Neuron (in vitro differentiated cells): ENCODE data around the gene ASS1.
"Not testable (repeated sequence)": the region's sequence is repeated elsewhere in the genome, so short reads cannot be mapped to it uniquely, and the experiment has no call there.

Experiments used
- H2AFZ ChIP-seq: one replicate; pipeline ENCODE4 v1.6.1; 2013; ENCODE audit warnings: low read depth, mild to moderate bottlenecking, inconsistent platforms, low read length, moderate library complexity
- H3K27me3 ChIP-seq: one replicate; pipeline ENCODE4 v1.6.1; 2013; ENCODE audit warnings: low read length; ENCODE audit not compliant: insufficient read depth
- H3K36me3 ChIP-seq: one replicate; pipeline ENCODE4 v1.6.1; 2013; ENCODE audit warnings: low read length; ENCODE audit not compliant: insufficient read depth
- H3K4me1 ChIP-seq: one replicate; pipeline ENCODE4 v1.6.1; 2013; ENCODE audit warnings: low read length; ENCODE audit not compliant: insufficient read depth
- H3K4me3 ChIP-seq: 2 replicates; pipeline ENCODE4 v1.5.1; 2013; ENCODE audit warnings: mild to moderate bottlenecking, low read length, moderate library complexity
- H3K9me3 ChIP-seq: one replicate; pipeline ENCODE4 v1.6.1; 2013; ENCODE audit warnings: low read length

ASS1 gene

DNA sequence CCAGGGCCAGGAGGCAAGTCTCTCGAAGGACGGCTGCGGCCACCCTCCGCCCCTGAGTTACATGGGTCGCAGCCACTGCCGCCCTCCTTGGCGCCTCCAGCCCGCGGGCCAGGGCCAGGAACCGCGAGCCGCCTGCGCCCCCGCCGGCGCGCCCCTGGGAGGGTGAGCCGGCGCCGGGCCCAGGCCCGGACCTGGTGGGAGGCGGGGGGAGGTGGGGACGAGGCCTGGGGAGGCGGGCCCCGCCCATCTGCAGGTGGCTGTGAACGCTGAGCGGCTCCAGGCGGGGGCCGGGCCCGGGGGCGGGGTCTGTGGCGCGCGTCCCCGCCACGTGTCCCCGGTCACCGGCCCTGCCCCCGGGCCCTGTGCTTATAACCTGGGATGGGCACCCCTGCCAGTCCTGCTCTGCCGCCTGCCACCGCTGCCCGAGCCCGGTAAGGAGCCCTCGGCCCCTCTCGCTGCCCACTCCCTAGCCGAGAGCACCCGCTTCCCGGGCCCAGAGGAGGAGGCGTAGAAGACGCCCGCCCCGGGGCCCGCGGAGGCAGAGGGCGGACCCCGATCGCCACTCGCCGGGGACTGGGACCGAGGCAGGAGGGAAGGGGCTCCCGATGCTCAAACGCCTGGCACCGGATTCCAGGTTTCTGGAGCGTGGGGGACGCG lies at the start of gene ASS1:
Gene ASS1 (plus strand): TSS at position 397 of the 657 bp plus-strand sequence. CDS start 7,268 bp downstream, outside the sequence.
- Histone ChIP-seq H3K4me3 (peak within 1 kb of the TSS; percentile 29), H3K4me1 (peaks cover 16% of the 10 kb centered on the region), H3K36me3 (no peaks in the 10 kb centered on the region), H3K9me3 (peaks cover 3% of the 10 kb centered on the region), H2AFZ (peak within 1 kb of the TSS; percentile 57), H3K27me3 (peaks cover 35% of the 10 kb centered on the region)

DNA sequence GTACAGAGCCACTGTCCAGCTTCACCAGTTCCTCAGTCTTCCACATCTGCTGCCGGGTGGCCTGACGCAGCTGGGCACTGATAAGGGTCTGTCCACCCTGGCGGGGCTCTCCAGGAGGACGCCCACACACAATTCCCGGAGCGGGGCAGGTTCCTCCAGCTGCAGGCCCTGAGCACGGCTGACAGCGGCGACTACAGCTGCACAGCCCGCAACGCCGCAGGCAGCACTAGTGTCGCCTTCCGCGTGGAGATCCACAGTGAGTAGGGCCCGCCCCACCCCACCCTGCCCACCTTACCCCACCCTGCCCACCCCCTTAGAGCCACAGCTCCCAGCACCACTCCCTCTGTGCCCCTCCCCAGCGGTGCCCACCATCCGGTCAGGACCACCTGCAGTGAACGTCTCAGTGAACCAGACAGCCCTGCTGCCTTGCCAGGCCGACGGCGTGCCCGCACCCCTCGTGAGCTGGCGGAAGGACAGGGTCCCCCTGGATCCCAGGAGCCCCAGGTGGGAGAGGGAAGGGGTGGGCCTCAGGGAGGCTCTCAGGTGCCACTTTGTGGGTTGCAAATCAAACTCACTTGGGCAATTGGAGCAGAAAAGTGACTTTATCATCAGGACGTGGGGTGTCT lies 48.8 kb upstream of the ASS1 start:
- no peak overlapping the region for H2AFZ ChIP-seq
- no peak overlapping the region for H3K4me3 ChIP-seq
- no peaks in the 10 kb centered on the region for H3K9me3 ChIP-seq
- H3K36me3 ChIP-seq: no peaks in the 10 kb centered on the region
- H3K27me3 ChIP-seq: no peaks in the 10 kb centered on the region
- no peaks in the 10 kb centered on the region for H3K4me1 ChIP-seq

DNA sequence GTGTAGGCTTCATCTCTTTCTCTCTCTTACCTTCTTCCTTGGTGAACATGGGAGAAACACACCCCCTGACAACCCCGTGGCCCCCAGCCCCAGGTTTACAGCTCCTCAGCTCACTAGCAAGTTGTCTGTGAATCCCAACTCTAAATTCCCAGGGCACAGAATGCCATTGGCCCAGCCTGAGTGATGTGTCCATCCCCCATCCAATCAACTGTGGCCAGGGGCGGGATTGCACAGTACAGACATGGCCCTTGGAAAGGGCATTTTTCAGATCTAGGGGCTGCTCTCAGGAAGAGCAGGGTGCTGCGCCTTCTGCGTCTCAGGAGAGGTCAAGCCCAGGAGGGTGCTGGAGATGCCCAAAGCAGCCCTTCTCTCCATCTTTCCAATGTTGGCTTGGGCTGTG lies 48.2 kb upstream of the ASS1 start:
- H3K4me3 ChIP-seq: no peak overlapping the region
- no peaks in the 10 kb centered on the region for H3K4me1 ChIP-seq
- H3K36me3 ChIP-seq: no peaks in the 10 kb centered on the region
- H2AFZ ChIP-seq: no peak overlapping the region
- H3K27me3 ChIP-seq: no peaks in the 10 kb centered on the region
- H3K9me3 ChIP-seq: no peaks in the 10 kb centered on the region

DNA sequence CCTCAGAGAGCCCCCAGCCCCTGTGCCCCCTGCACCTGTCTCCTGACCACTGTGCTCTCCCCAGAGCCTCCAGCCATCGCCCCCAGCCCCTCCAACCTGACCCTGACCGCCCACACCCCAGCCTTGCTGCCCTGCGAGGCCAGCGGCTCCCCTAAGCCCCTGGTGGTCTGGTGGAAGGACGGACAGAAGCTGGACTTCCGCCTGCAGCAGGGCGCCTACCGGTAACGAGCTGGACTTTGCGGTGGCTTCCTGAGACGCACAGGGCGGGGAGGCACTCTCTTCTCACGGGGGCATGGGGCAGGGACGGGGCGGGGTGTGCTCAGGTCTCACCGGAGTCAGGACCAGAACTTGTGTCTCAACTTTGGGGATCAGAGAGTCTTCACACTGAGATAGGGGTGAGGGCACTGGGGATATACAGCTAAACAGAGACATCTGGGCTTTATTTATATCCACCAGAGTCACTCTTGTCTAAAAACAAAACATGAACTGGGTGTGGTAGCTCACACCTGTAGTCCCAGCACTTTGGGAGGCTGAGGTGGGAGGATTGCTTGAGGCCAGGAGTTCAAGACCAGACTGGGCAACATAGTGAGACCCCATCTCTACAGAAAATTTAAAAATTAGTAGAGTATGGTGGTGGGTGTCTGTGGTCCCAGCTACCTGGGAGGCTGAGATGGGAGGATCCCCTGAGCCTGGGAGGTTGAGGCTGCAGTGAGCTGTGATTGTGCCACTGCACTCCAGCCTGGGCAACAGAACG lies 46.1 kb upstream of the ASS1 start:
- no peak overlapping the region for H3K4me3 ChIP-seq
- H3K27me3 ChIP-seq: no peaks in the 10 kb centered on the region
- H2AFZ ChIP-seq: no peak overlapping the region
- no peaks in the 10 kb centered on the region for H3K9me3 ChIP-seq
- no peaks in the 10 kb centered on the region for H3K36me3 ChIP-seq
- H3K4me1 ChIP-seq: no peaks in the 10 kb centered on the region

DNA sequence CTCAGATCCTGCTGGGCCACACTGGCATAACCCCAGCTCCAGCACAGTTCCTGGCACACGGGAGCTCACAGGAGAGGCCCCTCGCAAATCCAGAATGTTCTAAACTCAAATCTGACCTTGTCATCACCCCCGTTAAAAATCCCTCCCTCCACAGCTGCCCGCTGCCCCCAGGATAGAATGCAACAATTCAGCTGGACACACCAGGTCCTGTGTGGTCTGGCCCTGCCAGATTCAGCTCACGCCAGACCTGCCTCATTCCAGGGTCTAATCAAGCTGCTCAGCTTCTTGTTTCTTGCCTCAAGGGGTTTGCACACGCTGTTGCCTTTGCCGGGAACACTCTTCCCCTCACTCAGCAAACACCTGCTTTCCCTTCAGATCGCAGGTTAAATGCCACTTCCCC lies 45.0 kb upstream of the ASS1 start:
- Histone ChIP-seq H2AFZ (no peak overlapping the region), H3K4me1 (no peaks in the 10 kb centered on the region), H3K4me3 (no peak overlapping the region), H3K27me3 (no peaks in the 10 kb centered on the region), H3K9me3 (no peaks in the 10 kb centered on the region), H3K36me3 (no peaks in the 10 kb centered on the region)

DNA sequence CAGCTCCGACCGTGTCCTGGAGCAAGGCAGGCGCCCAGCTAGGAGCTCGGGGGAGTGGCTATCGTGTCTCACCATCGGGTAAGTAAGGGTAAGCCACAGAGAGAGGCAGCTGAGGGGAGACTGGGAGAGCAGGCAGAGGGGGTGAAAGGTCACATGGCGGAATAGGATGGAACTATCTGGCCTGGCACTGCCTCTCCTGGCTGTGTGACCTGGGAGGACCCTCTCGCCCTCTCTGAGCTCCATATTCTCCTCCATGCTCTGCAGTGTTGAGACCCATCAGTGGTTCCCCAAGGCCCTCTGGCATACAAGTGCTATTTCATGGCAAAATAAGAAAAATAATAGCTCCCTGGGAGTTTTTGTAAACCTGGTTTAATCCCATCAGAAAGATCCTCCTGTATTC lies 43.9 kb upstream of the ASS1 start:
- Histone ChIP-seq H2AFZ (no peak overlapping the region), H3K27me3 (no peaks in the 10 kb centered on the region), H3K4me3 (no peak overlapping the region), H3K4me1 (no peaks in the 10 kb centered on the region), H3K9me3 (no peaks in the 10 kb centered on the region), H3K36me3 (no peaks in the 10 kb centered on the region)

DNA sequence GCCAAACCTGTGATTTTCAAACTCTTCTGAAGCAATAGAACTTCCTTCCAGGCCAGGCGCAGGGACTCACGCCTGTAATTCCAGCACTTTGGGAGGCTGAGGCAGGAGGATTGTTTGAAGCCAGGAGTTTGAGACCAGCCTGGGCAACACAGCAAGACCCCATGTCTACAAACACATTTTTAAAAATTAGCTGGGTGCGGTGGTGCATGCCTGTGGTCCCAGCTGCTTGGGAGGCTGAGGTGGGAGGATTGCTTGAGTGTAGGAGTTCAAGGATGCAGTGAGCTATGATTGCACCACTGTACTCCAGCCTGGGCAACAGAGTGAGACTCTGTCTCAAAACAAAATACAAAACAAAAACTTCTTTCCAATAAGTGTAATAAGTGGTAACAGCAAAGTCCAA lies 43.0 kb upstream of the ASS1 start:
- H3K4me1 ChIP-seq, H2AFZ ChIP-seq, H3K27me3 ChIP-seq, H3K36me3 ChIP-seq, H3K9me3 ChIP-seq, H3K4me3 ChIP-seq: not testable (repeated sequence)

DNA sequence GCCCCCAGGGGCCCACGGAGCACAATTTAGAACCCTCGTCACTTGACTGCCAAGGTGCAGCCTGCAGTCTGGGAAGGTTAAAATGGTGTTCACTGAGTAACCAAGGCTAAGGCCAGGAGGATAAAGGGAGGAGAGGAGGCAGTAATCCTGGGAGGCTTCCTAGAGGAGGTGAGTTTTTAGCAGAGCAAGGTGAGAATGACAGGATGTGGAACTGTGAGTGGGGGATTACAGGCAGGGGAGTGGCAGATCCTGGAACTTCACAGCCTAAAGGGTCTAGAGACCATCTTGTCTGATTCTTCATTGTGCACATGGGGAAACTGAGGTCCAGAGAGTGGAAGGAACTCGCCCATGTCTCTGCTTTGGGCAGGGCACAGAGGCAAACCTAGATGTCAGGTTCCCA lies 42.5 kb upstream of the ASS1 start:
- Histone ChIP-seq H3K36me3 (no peaks in the 10 kb centered on the region), H3K4me3 (no peak overlapping the region), H3K27me3 (no peaks in the 10 kb centered on the region), H3K4me1 (no peaks in the 10 kb centered on the region), H3K9me3 (no peaks in the 10 kb centered on the region), H2AFZ (no peak overlapping the region)

DNA sequence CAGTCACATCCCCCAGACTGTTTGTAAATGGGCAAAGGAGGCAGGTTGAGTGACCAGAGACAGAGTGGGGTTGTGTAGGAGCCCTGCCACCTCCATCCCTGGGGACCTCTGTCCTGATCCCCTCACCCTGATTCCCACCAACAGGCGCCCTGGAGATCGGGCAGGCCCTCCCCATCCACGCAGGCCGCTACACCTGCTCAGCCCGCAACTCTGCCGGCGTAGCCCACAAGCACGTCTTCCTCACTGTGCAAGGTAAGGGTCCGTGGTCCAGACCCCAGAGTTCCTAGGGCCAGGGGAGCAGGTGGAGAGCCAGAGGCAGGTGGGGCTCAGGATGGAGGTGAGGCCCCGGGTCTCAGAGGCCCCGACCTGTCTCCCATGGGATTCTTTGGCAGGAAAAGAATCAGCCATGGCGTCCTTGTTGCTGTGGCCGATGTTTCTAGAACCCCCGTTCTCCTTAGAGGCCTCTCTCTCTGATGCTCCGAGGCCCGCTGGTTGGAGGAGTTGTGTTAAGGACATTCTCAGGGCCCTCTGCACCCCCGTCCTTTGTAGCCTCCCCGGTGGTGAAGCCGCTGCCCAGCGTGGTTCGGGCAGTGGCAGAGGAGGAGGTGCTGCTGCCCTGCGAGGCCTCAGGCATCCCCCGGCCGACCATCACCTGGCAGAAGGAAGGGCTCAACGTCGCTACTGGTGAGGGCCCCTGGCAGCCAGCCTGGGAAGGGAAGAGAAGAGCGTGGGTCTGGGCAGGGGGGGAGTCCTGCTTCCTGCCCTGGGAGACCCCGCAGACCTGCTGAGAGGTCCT lies 41.9 kb upstream of the ASS1 start:
- Histone ChIP-seq H3K9me3 (no peaks in the 10 kb centered on the region), H3K36me3 (no peaks in the 10 kb centered on the region), H3K4me1 (no peaks in the 10 kb centered on the region), H3K4me3 (no peak overlapping the region), H3K27me3 (no peaks in the 10 kb centered on the region), H2AFZ (no peak overlapping the region)

DNA sequence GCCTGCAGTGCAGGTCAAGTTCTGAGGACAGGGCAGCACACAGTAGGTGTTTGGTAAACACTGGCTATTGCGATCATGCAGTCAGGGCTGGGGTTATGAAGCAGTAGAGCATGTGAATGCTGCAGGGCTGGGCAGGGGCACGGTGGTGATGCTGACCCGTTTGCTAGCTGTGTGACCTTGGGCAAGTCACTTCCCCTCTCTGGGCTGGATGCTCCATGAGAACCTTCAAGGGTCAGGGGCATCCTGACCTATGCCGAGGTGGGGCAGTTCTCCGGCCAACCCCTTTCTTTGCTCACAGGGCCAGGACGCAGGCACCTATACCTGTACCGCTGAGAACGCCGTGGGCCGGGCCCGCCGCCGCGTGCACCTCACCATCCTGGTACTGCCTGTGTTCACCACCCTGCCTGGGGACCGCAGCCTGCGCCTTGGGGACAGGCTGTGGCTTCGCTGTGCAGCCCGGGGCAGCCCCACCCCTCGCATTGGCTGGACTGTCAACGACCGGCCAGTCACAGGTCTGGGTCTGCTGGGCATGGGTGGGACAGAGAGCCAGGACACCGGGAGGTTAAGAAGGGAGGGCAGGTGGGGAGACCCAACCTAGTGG lies 39.0 kb upstream of the ASS1 start:
- no peak overlapping the region for H2AFZ ChIP-seq
- H3K4me3 ChIP-seq: no peak overlapping the region
- H3K27me3 ChIP-seq: no peaks in the 10 kb centered on the region
- no peaks in the 10 kb centered on the region for H3K9me3 ChIP-seq
- H3K36me3 ChIP-seq: no peaks in the 10 kb centered on the region
- H3K4me1 ChIP-seq: no peaks in the 10 kb centered on the region

DNA sequence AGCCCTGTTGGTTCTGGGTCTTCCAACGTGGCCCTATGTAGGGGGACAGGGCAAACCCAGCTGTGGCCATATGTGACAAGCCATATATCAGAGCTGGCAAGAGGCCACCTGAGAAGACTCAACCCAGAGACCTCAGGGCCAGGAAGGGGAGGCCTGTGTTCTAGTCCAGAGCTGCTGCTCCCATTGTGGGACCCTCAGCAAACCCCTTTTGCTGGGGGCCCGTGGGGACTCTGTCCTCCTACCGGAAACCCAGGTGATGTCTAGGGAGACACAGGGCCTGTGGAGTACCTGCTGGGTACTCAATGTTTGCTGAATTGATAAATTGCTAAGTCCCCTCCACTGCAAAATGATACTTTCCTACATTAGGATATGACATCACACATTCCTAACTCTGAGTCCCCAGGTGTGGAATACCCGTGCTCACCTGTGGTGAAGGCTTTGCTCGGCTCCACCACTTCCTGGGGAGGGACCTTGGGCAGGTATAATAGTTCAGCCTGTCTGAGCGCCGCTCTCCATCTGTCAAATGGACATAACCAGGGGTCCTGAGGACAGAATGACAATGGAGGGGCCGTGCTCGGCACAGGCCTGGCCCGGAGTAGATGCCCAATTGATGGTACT lies 38.4 kb upstream of the ASS1 start:
- H3K27me3 ChIP-seq: no peaks in the 10 kb centered on the region
- H2AFZ ChIP-seq: no peak overlapping the region
- no peaks in the 10 kb centered on the region for H3K36me3 ChIP-seq
- H3K9me3 ChIP-seq: no peaks in the 10 kb centered on the region
- no peak overlapping the region for H3K4me3 ChIP-seq
- H3K4me1 ChIP-seq: no peaks in the 10 kb centered on the region

DNA sequence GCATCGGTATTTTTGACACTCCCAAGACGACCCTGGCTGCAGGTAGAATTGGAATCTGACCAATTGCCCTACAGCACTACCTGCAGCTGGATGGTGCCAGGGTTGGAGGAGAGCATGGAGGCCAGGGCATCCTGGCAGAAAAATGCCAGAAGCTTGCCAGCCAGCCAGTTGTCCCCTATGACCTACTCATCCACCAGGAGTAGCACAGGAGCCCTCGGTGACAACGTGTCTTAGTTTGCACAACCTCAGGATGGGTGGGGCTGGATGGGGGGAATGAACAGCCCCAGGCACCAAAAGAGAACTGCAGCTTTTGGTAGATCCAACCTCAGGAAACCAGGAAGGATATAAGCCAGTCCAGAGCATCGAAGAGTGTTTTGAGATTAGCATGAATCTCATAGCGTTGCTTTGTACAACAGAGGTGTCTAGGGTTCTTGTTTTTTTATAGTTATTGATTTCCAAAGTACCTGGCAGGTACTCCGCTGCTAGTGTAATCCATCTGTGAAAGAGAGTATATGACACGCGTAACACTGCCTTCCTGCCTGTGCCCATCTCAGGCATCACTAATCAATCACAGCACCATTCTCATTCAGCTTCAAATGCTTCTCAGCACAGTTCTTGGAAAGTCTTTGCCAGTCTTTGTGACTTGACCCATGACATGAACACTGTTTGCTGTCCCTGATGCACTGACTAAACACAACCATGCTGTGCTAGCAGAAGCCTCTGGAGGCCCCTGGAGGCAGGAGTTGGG lies 36.7 kb upstream of the ASS1 start:
- Histone ChIP-seq H3K9me3 (no peaks in the 10 kb centered on the region), H3K36me3 (no peaks in the 10 kb centered on the region), H3K4me3 (no peak overlapping the region), H3K4me1 (no peaks in the 10 kb centered on the region), H3K27me3 (no peaks in the 10 kb centered on the region), H2AFZ (no peak overlapping the region)
